B cell (primary cell): ENCODE results near the gene ZNF438. TPM values are rescaled to one million over a fixed set of nuclear protein-coding genes. Genes with fewer than 3 reads are reported as not detected.

Source experiments
- ATAC-seq: fragments of 200-7000 bp; cut with Tn5 transposase; one replicate; pipeline ENCODE4 v1.10.0; 2021; ENCODE audit warnings: low read depth, mild to moderate bottlenecking, moderate number of reproducible peaks, moderate library complexity
- CTCF ChIA-PET: fragments of 350-600 bp; sonication (Branson Sonifier 250); formaldehyde crosslinking; loops from one replicate; lab custom pipeline; 2021; ENCODE audit warnings: antibody characterized with exemption, inconsistent platforms; lab: Charles Lee
- POLR2A ChIA-PET: fragments of 350-600 bp; sonication (Branson Sonifier 250); formaldehyde crosslinking; loops from one replicate; lab custom pipeline; 2021; ENCODE audit warnings: antibody characterized with exemption; lab: Charles Lee
- DNase-seq: peaks from one replicate; pipeline ENCODE4 v3.0.0; 2013
- H2AFZ ChIP-seq: 2 replicates; pipeline ENCODE4 v1.6.1; 2012; ENCODE audit warnings: mild to moderate bottlenecking, low read depth, low read length; ENCODE audit not compliant: insufficient read depth, poor library complexity, severe bottlenecking
- H3K27ac ChIP-seq, 2 donors: 1 replicate in 1 of 2; 2 replicates in 1 of 2; pipeline ENCODE4 v1.5.1; 2012 to 2013; ENCODE audit warnings: low read length in 2 of 2, mild to moderate bottlenecking in 2 of 2, moderate library complexity in 1 of 2
- H3K27me3 ChIP-seq, 4 experiments: fragments of 200-600 bp in 1 of 4; sonication (generic) in 1 of 4; replicated peaks in 1 of 4; 1 replicate in 2 of 4; 2 replicates in 2 of 4; pipeline versions ENCODE4 v1.6.1 to v1.7.0; 2013 to 2016; ENCODE audit warnings: low read length in 3 of 4, mild to moderate bottlenecking in 2 of 4, mixed read lengths in 1 of 4, moderate library complexity in 1 of 4; ENCODE audit not compliant: insufficient read depth in 4 of 4, control insufficient read depth in 3 of 4; ENCODE audit errors: control extremely low read depth in 1 of 4
- H3K36me3 ChIP-seq, 2 experiments: replicated peaks in 1 of 2; 1 replicate in 1 of 2; 2 replicates in 1 of 2; pipeline versions ENCODE4 v1.6.1 to v1.7.1; 2013; ENCODE audit warnings: low read length in 1 of 2; ENCODE audit not compliant: insufficient read depth in 2 of 2, control insufficient read depth in 1 of 2; ENCODE audit errors: control extremely low read depth in 1 of 2, extremely low read depth in 1 of 2
- H3K4me1 ChIP-seq, 2 donors: fragments of 200-600 bp in 1 of 2; sonication (generic) in 1 of 2; 1 replicate in 1 of 2; 2 replicates in 1 of 2; pipeline versions ENCODE4 v1.5.1 to v1.6.1; 2013 to 2017; ENCODE audit warnings: low read length in 2 of 2; ENCODE audit not compliant: control insufficient read depth in 2 of 2, insufficient read depth in 2 of 2
- H3K4me2 ChIP-seq: replicated peaks from 2 replicates; pipeline ENCODE3; 2012; ENCODE audit warnings: mild to moderate bottlenecking, low read depth, low read length; ENCODE audit not compliant: poor library complexity, severe bottlenecking
- H3K4me3 ChIP-seq, 5 experiments: fragments of 200-600 bp in 1 of 5; sonication (generic) in 1 of 5; 1 replicate in 3 of 5; 2 replicates in 2 of 5; pipeline versions ENCODE4 v1.5.1 to v1.7.0; 2011 to 2016; ENCODE audit warnings: low read length in 4 of 5, mild to moderate bottlenecking in 4 of 5, low read depth in 2 of 5, control low read depth in 1 of 5, moderate library complexity in 1 of 5; ENCODE audit not compliant: insufficient read depth in 1 of 5; ENCODE audit errors: control extremely low read depth in 1 of 5, extremely low read depth in 1 of 5
- H3K79me2 ChIP-seq: fragments of 200-600 bp; sonication (generic); one replicate; pipeline ENCODE4 v1.6.0; 2016; ENCODE audit warnings: low read length; ENCODE audit not compliant: control insufficient read depth, insufficient read depth
- H3K9ac ChIP-seq: fragments of 200-600 bp; sonication (generic); 2 replicates; pipeline ENCODE4 v1.6.1; 2017; ENCODE audit warnings: mild to moderate bottlenecking, low read length, moderate library complexity
- H3K9me3 ChIP-seq, 3 donors: one replicate each; pipeline versions ENCODE4 v1.6.1 to v1.7.1; 2013; ENCODE audit warnings: low read length in 2 of 3; ENCODE audit not compliant: control insufficient read depth in 2 of 3, insufficient read depth in 1 of 3; ENCODE audit errors: control extremely low read depth in 1 of 3
- H4K20me1 ChIP-seq: 2 replicates; pipeline ENCODE4 v1.6.0; 2012; ENCODE audit warnings: mild to moderate bottlenecking, low read length; ENCODE audit not compliant: insufficient read depth, control insufficient read depth, poor library complexity, severe bottlenecking
- H3K27ac Mint-ChIP-seq: one replicate; pipeline ENCODE4 v1.8.0; 2021; ENCODE audit warnings: mixed read lengths
- H3K27me3 Mint-ChIP-seq: one replicate; pipeline ENCODE4 v1.8.0; 2021; ENCODE audit warnings: mixed read lengths
- H3K4me1 Mint-ChIP-seq: one replicate; pipeline ENCODE4 v1.8.0; 2021; ENCODE audit warnings: mixed read lengths
- H3K4me3 Mint-ChIP-seq: one replicate; pipeline ENCODE4 v1.8.0; 2021; ENCODE audit warnings: mixed read lengths
- H3K9me3 Mint-ChIP-seq: one replicate; pipeline ENCODE4 v1.8.0; 2022; ENCODE audit warnings: mixed read lengths; ENCODE audit not compliant: insufficient read depth
- CTCF ChIP-seq: fragments of 200-600 bp; IDR thresholded peaks from one replicate; pipeline ENCODE4 v1.8.0; 2022; ENCODE audit warnings: antibody characterized with exemption, mild to moderate bottlenecking
- EZH2 ChIP-seq: IDR thresholded peaks from 2 replicates; pipeline ENCODE4 v1.6.1; 2012; ENCODE audit warnings: borderline replicate concordance, low read depth, mild to moderate bottlenecking, moderate library complexity, low read length; ENCODE audit not compliant: insufficient read depth, poor library complexity, severe bottlenecking
- WGBS: methylation state at CpG from one replicate; pipeline ENCODE4 v1.1.5; 2013; ENCODE audit warnings: missing lambda C conversion rate; ENCODE audit not compliant: insufficient coverage; 5-methylcytosine and 5-hydroxymethylcytosine counted together
- intact Hi-C: fragments of 100-400 bp; cut with micrococcal nuclease; formaldehyde crosslinking; loops from one replicate; pipeline ENCODE4 v1.10.0; 2022
- polyA plus RNA-seq: library from polyadenylated mRNA; depleted of rRNA; stranded (reverse); fragments of >200 nt; gene quantifications from 2 replicates; pipeline ENCODE4 v1.2.3, GENCODE V29; 2012
- total RNA-seq, 2 donors: library from RNA; stranded (reverse); fragments of 120-200 nt in 1 of 2; gene quantifications; 1 replicate in 1 of 2; 2 replicates in 1 of 2; pipeline versions ENCODE4 v1.2.3 to v1.2.4, GENCODE V29; 2013 to 2022

The ZNF438 gene
- total and polyA plus RNA-seq, 2 donors (not counting 1 experiment from before 2014, with no cell fraction given): 2.0 to 3.7 TPM

- CTCF ChIA-PET: no interaction called here
- H3K4me1 ChIP-seq: no peaks in the 10 kb centered on the region
- intact Hi-C loops: no loop called here
- no peaks in the 10 kb centered on the region for H3K4me1 Mint-ChIP-seq
- POLR2A ChIA-PET: no interaction called here
- H3K9ac ChIP-seq: no peak overlapping the region
- 89% methylated on average over 3 of the region's 4 CpGs for WGBS
- H3K4me3 ChIP-seq: no peak overlapping the region
- no peak overlapping the region for H3K4me2 ChIP-seq
- no peak for ATAC-seq
- H3K27me3 ChIP-seq: no peaks in the 10 kb centered on the region
- TF ChIP-seq EZH2: no peak
- no peak for TF ChIP-seq CTCF
- no peaks in the 10 kb centered on the region for H3K9me3 ChIP-seq
- H4K20me1 ChIP-seq: no peaks in the 10 kb centered on the region
- no peaks in the 10 kb centered on the region for H3K9me3 Mint-ChIP-seq
- no peak overlapping the region for H3K27ac Mint-ChIP-seq
- peaks cover 14% of the 10 kb centered on the region for H3K27me3 Mint-ChIP-seq
- H3K79me2 ChIP-seq: no peaks in the 10 kb centered on the region
- no peak for DNase-seq
- H3K27ac ChIP-seq: no peak overlapping the region
- H3K4me3 Mint-ChIP-seq: no peak overlapping the region
- no peaks in the 10 kb centered on the region for H3K36me3 ChIP-seq
- H2AFZ ChIP-seq: no peak overlapping the region
These were observed 203.0 kb downstream of the ZNF438 start for GRCh38 chr10:30828680-30829079.

- Histone ChIP-seq H3K27ac (no peak overlapping the region), H3K4me1 (no peaks in the 10 kb centered on the region), H3K9ac (no peak overlapping the region), H3K9me3 (no peaks in the 10 kb centered on the region), H3K4me3 (no peak overlapping the region), H3K36me3 (no peaks in the 10 kb centered on the region), H4K20me1 (no peaks in the 10 kb centered on the region), H3K4me2 (no peak overlapping the region), H3K79me2 (no peaks in the 10 kb centered on the region), H3K27me3 (no peaks in the 10 kb centered on the region), H2AFZ (no peak overlapping the region)
- DNase-seq (no peak), ATAC-seq (no peak)
- POLR2A ChIA-PET: no interaction called here
- 95% methylated on average over 7 of the region's 10 CpGs for WGBS
- Mint-ChIP-seq H3K27ac (no peak overlapping the region), H3K4me3 (no peak overlapping the region), H3K9me3 (no peaks in the 10 kb centered on the region), H3K4me1 (no peaks in the 10 kb centered on the region), H3K27me3 (peaks cover 14% of the 10 kb centered on the region)
- TF ChIP-seq CTCF (no peak), EZH2 (no peak)
- CTCF ChIA-PET: no interaction called here
- intact Hi-C loops: no loop called here
These were observed 203.5 kb downstream of the ZNF438 start for GRCh38 chr10:30828164-30828563.
